SH-SY5Y (cell line): ENCODE measurements around the gene LTB4R2.

ENCODE experiments used
- GATA2 ChIP-seq: IDR thresholded peaks from 2 replicates; pipeline ENCODE4 v1.6.1; 2011; ENCODE audit warnings: mild to moderate bottlenecking, low read depth, low read length
- GATA3 ChIP-seq: IDR thresholded peaks from 2 replicates; pipeline ENCODE4 v1.6.1; 2011; ENCODE audit warnings: low read depth, mild to moderate bottlenecking, low read length, moderate library complexity

Gene LTB4R2

GRCh38 chr14:24329736-24330135 is 19.8 kb downstream of the LTB4R2 start:
- no peak for TF ChIP-seq GATA2
- TF ChIP-seq GATA3, result no peak

- no peak for TF ChIP-seq GATA2
- no peak for TF ChIP-seq GATA3
Measured at GRCh38 chr14:24330973-24331674, 21.2 kb downstream of the LTB4R2 start.

- TF ChIP-seq GATA3, result no peak
- TF ChIP-seq GATA2, result no peak
Measured at GRCh38 chr14:24331731-24332267, 21.9 kb downstream of the LTB4R2 start.

- no peak for TF ChIP-seq GATA2
- TF ChIP-seq GATA3, result no peak
Measured at GRCh38 chr14:24332268-24332993, 22.5 kb downstream of the LTB4R2 start.

- TF ChIP-seq GATA2 (no peak), GATA3 (no peak)
Measured at GRCh38 chr14:24334431-24335291, 24.7 kb downstream of the LTB4R2 start, which contains the start of gene ADCY4. Gene ADCY4 (minus strand): TSS chr14:24335071. CDS start chr14:24334652, 419 bp downstream.

- no peak for TF ChIP-seq GATA3
- no peak for TF ChIP-seq GATA2
Measured at GRCh38 chr14:24335461-24336171, 25.7 kb downstream of the LTB4R2 start.

GRCh38 chr14:24337144-24337823 is 27.3 kb downstream of the LTB4R2 start:
- no peak for TF ChIP-seq GATA3
- TF ChIP-seq GATA2, result no peak

GRCh38 chr14:24337824-24338175 is 27.9 kb downstream of the LTB4R2 start:
- TF ChIP-seq GATA2 (no peak), GATA3 (no peak)

GRCh38 chr14:24338843-24339242 is 28.9 kb downstream of the LTB4R2 start:
- TF ChIP-seq GATA2 (no peak), GATA3 (no peak)

- TF ChIP-seq GATA3 (no peak), GATA2 (no peak)
Measured at GRCh38 chr14:24339284-24340151, 29.6 kb downstream of the LTB4R2 start, which contains the start of gene RIPK3. Gene RIPK3 (minus strand): TSS chr14:24339991. CDS start chr14:24339826, 165 bp downstream.

- TF ChIP-seq GATA3, result no peak
- TF ChIP-seq GATA2, result no peak
Measured at GRCh38 chr14:24340606-24341005, 30.7 kb downstream of the LTB4R2 start.

GRCh38 chr14:24342889-24343288 is 32.9 kb downstream of the LTB4R2 start:
- TF ChIP-seq GATA3, result no peak
- no peak for TF ChIP-seq GATA2
